HG03469 (cell line): ENCODE results near the gene GRM2.
"Not testable (repeated sequence)": the region's sequence is repeated elsewhere in the genome, so short reads cannot be mapped to it uniquely, and the experiment has no call there.

Source experiments
- ATAC-seq: cut with Tn5 transposase; IDR thresholded peaks from one replicate; pipeline ENCODE4 v1.9.1; 2021; ENCODE audit warnings: mild to moderate bottlenecking, moderate library complexity, moderate number of reproducible peaks; ENCODE audit not compliant: unreplicated experiment

The GRM2 gene

GRCh38 chr3:51720292-51721061 is 13.6 kb downstream of the GRM2 start:
- ATAC-seq, result no peak

DNA sequence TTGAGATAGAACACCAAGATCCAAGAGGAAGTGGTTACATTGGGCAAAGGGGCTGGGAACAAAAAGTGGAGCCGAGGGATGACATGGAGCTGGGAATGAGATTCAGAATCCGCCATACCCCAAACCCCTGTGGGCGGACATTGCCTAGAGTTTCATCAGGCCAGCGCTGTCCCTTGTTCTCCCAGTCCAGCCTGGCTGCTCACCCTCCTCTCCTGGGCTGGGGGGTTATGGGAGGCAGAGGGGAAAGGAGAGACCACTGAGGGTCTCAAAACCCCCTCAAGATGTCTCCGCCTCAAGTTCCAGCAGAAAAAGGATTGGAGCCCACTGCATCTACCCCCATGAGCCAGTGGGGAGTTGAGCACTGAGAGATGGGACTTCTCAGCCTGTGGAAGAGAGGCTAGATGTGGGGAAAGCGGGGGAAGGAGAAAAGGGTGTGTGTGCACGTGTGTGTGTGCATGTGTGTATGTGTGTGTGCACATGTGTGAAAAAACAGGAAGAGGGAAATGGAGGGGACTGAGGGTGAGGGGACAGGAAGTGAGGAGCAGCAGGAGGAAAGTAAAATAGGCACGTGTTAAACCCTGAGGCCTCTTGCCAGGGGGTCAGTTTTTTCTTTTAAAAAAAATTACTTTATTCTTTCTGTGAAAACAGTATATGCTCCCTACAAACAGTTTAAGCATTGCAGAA is 14.3 kb downstream of the GRM2 start:
- no peak for ATAC-seq

- no peak for ATAC-seq
Measured at GRCh38 chr3:51722362-51722761, 15.5 kb downstream of the GRM2 start.

DNA sequence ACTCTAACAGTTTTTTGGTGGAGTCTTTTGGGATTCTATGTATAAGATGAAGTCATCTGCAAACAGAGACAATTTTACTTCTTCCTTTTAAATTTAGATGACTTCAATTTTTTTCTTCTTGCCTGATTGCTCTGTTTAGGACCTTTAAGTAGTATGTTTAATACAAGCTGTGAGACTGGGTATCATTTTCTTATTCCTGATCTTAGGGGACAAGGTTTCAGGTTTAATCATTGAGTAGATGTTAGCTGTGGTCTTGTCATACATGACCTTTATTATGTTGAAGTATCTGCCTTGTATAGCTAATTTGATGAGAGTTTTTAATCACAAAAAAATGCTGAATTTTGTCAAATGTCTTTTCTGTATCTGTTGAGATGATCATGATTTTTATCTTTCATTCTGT is 20.6 kb downstream of the GRM2 start:
- no peak for ATAC-seq

DNA sequence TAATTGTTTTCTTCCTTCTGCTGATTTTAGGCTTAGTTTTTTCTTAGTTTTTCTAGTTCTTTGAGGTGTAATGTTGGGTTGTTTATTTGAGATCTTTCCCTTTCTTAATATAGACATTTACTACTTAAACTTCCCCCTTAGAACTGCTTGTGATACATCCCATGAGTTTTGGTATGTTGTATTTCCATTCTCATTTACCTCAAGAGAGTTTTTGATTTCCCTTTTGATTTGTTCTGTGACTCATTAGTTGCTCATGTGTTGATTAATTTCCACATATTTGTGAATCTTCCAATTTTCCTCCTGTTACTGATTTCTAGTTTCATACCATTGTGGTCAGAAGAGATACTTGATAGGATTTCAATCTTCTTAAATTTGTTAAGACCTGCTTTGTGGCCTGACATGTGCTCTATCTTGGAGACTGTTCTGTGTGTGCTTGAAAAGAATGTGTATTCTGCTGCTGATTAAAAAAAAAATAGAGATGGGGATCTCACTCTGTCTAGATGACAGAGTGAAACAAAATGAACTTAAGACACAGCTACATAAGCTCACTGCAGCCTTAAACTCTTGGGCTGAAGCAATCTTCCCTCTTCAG is 22.3 kb downstream of the GRM2 start:
- no peak for ATAC-seq

DNA sequence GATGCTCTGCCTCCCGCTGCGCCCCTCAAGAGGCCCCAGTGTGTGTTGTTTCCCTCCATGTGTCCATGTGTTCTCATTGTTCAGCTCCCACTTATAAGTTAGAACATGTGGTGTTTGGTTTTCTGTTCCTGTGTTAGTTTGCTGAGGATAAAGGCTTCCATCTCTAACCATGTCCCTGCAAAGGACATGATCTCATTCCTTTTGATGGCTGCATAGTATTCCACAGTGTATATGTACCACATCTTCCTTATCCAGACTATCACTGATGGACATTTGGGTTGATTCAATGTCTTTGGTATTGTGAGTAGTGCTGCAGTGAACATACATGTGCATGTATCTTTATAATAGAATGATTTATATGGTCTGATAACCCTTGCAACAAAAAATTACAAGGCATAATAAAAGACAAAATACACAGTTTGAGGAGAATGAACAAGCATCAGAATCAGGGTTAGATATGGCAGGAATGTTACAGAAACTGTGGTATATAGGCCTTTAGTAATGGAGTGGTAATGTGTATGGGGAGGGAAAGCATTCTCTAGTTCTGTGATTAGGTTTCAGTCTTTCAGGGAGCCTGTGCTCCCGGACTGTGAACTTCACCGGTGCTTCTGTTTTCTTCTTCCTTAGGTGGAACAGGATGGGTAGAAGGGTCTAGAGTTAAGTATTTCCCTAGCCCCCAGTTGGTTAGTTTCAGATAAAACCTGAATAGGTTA is 27.1 kb downstream of the GRM2 start:
- ATAC-seq, result no peak

- ATAC-seq, result no peak
Measured at GRCh38 chr3:51734572-51734907, 27.7 kb downstream of the GRM2 start.

GRCh38 chr3:51735039-51735438 is 28.2 kb downstream of the GRM2 start:
- no peak for ATAC-seq

DNA sequence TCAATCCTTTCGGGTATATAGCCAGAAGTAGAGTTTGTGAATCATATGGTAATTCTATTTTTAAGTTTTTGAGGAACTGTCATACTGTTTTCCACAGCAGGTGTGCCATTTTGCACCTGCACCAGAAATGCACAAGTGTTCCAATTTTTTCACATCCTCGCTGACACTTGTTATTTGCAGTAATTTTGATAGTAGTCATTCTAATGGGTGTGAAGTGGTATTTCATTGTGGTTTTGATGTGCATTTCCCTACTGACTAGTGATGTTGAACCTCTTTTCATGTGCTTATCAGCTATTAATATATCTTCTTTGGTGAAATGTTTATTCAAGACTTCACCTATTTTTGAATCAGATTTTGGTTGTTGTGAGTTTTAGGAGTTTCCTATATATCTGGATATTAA is 29.1 kb downstream of the GRM2 start:
- no peak for ATAC-seq

DNA sequence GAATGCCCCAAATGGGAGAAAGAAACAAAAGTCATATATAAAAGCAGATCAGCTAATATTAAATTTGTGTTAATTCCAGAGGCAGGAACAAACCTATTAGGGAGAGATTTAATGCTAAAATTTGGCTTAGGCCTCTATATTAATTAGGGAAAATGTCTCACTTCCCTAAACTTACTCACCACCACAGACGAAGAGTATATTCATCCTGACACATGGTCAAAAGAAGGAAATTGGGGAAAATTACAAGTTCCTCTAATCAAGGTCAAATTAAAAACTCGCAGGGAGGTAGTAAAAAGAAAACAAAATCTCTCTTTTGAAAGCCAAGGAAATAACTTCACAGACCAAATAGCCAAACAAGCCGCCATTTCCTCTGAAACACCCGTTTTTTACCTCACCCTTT is 32.2 kb downstream of the GRM2 start:
- ATAC-seq, result no peak

- not testable (repeated sequence) for ATAC-seq
Measured at GRCh38 chr3:51742320-51742719, 35.5 kb downstream of the GRM2 start.

- not testable (repeated sequence) for ATAC-seq
Measured at GRCh38 chr3:51742978-51743377, 36.1 kb downstream of the GRM2 start.

DNA sequence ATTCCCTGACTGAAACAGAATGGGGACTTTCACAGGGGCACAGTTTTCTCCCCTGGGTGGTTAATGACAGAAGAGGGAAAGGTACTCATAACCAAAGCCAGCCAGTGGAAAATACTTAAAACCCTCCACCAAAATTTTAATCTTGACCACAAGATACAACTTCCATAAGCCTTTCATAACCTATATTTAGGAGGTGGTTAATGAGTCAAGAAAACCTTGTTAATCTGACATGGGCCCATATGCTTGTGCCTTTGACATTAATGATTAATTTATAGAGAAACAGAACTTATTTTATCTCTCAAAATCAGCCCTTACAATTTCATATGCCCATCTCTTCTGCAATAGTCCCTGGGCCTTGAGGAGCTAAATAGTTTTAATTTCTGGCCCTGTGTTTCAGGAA is 41.0 kb downstream of the GRM2 start:
- no peak for ATAC-seq

- no peak for ATAC-seq
Measured at GRCh38 chr3:51748327-51748726, 41.5 kb downstream of the GRM2 start.

- ATAC-seq, result no peak
Measured at GRCh38 chr3:51750878-51751277, 44.0 kb downstream of the GRM2 start.

- ATAC-seq, result no peak
Measured at GRCh38 chr3:51751287-51751686, 44.4 kb downstream of the GRM2 start.

DNA sequence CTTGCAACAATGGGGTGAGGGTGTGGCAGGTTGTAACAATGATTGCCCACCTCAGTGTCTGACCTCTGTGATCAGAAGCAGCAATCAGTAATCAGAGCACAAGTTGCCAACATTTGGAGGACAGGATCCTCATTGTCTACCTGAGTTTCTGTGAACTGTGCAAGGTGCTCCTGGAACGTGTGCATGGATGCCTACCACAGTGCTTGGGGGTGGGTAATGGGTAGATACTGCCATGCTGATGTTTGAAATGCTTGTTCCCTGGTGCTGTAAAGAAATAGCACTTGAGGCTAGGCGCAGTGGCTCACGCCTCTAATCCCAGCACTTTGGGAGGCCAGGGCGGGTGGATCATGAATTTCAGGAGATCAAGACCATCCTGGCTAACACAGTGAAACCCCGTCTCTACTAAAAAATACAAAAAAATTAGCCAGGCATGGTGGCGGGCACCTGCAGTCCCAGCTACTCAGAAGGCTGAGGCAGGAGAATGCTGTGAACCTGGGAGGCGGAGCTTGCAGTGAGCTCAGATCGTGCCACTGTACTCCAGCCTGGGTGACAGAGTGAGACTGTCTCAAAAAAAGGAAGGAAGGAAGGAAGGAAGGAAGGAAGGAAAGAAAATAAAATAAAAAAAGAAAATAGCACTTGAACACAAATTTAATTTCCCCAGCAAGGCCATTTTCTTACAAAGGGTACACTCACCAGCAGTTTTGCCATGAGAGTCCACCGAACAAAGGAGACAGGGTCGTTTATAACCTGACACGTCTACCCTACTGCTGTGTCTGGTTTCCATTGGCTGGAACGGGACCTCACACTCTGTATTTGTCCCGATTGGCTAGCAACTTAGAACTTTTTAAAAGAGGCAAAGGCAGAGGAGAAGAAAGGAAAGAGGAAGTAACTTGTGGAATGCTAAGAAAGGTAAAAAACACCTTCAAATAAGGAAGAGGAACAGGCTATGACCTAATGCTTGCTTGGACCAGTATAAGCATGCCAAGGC is 47.2 kb downstream of the GRM2 start:
- ATAC-seq, result not testable (repeated sequence)

- ATAC-seq, result no peak
Measured at GRCh38 chr3:51759203-51759602, 52.3 kb downstream of the GRM2 start.
